K562 (cell line): ENCODE results near the gene ARHGAP10. TPM values are rescaled to one million over a fixed set of nuclear protein-coding genes. Genes with fewer than 3 reads are reported as not detected.

Experiments
- ATAC-seq: fragments of 200-7000 bp; cut with Tn5 transposase; 3 replicates; pipeline ENCODE4 v1.9.1; 2020; ENCODE audit warnings: moderate library complexity
- BruUV-seq: library from RNA; stranded (reverse); fragments of 400-500 nt; replicated peaks from 2 replicates; lab custom pipeline; 2021; lab: Mats Ljungman, UMichigan
- CTCF ChIA-PET: fragments of 300-600 bp; formaldehyde crosslinking; extraction: SDS; loops from one replicate; lab custom pipeline; 2021; ENCODE audit warnings: low intra/inter-chr PET ratio; lab: Yijun Ruan, JAX
- POLR2A ChIA-PET: fragments of 300-600, 350-650 bp; sonication (Branson Sonifier 250); formaldehyde crosslinking; extraction: SDS; loops from one replicate; lab custom pipeline; 2021; ENCODE audit warnings: antibody characterized with exemption, inconsistent platforms; lab: Yijun Ruan, JAX
- DNase-seq, 4 experiments: peaks; one replicate each; pipeline versions ENCODE4 v3.0.0 to v3.0.0-alpha.2; 2011 to 2018; ENCODE audit warnings: low spot score in 3 of 4, mixed read lengths in 3 of 4; ENCODE audit errors: extremely low read depth in 1 of 4
- FAIRE-seq: peaks from 2 replicates; lab custom pipeline; 2011; peaks lifted over from hg19 to GRCh38; lab: Jason Lieb, UNC
- H2AFZ ChIP-seq: 2 replicates; pipeline ENCODE4 v1.6.0; 2011; ENCODE audit warnings: low read depth, low read length, control low read depth, inconsistent platforms
- H3K27ac ChIP-seq: fragments of 200-600 bp; 3 replicates; pipeline ENCODE4 v1.8.0; 2011; ENCODE audit warnings: low read depth, mild to moderate bottlenecking, control low read depth, inconsistent platforms, low read length, moderate library complexity, mixed read lengths; ENCODE audit errors: extremely low read depth
- H3K27me3 ChIP-seq, 2 experiments: fragments of 300-600 bp in 1 of 2; 2 replicates in 1 of 2; 3 replicates in 1 of 2; pipeline versions ENCODE4 v1.6.0 to v1.8.0; 2011; ENCODE audit warnings: inconsistent platforms in 2 of 2, low read length in 2 of 2, mild to moderate bottlenecking in 1 of 2, mixed read lengths in 1 of 2, moderate library complexity in 1 of 2; ENCODE audit not compliant: control insufficient read depth in 2 of 2, insufficient read depth in 2 of 2
- H3K36me3 ChIP-seq: fragments of 300-600 bp; 3 replicates; pipeline ENCODE4 v1.8.0; 2011; ENCODE audit warnings: mild to moderate bottlenecking, low read length, inconsistent platforms; ENCODE audit not compliant: control insufficient read depth, insufficient read depth
- H3K4me1 ChIP-seq, 2 experiments: fragments of 200-600 bp in 1 of 2; replicated peaks in 1 of 2; 2 replicates in 1 of 2; 3 replicates in 1 of 2; pipeline versions ENCODE4 v1.5.1 to v1.8.0; 2011; ENCODE audit warnings: inconsistent platforms in 2 of 2, low read length in 2 of 2, mild to moderate bottlenecking in 1 of 2, mixed read lengths in 1 of 2, moderate library complexity in 1 of 2; ENCODE audit not compliant: control insufficient read depth in 2 of 2, insufficient read depth in 2 of 2
- H3K4me2 ChIP-seq: 2 replicates; pipeline ENCODE4 v1.6.1; 2011; ENCODE audit warnings: low read length, control low read depth, inconsistent platforms, mixed read lengths; ENCODE audit not compliant: insufficient read depth
- H3K4me3 ChIP-seq: fragments of 200-600 bp; sonication (generic), shearing (Covaris generic); 2 replicates; pipeline ENCODE4 v1.5.1; 2016; ENCODE audit warnings: control low read depth, inconsistent platforms
- H3K79me2 ChIP-seq: fragments of 200-600 bp; 3 replicates; pipeline ENCODE4 v1.8.0; 2011; ENCODE audit warnings: low read length, inconsistent platforms; ENCODE audit not compliant: control insufficient read depth, insufficient read depth
- H3K9ac ChIP-seq, 2 experiments: 2 replicates each; pipeline versions ENCODE4 v1.6.0 to v1.6.1; 2011; ENCODE audit warnings: low read depth in 2 of 2, low read length in 2 of 2, control low read depth in 1 of 2, inconsistent platforms in 1 of 2, mild to moderate bottlenecking in 1 of 2, mixed read lengths in 1 of 2; ENCODE audit not compliant: insufficient read depth in 1 of 2
- H3K9me1 ChIP-seq: one replicate; pipeline ENCODE4 v1.6.0; 2011; ENCODE audit warnings: inconsistent platforms, mild to moderate bottlenecking, low read length, moderate library complexity; ENCODE audit not compliant: control insufficient read depth, insufficient read depth
- H3K9me3 ChIP-seq: replicated peaks from 2 replicates; pipeline ENCODE4 v1.5.1; 2011; ENCODE audit warnings: low read depth, low read length, inconsistent platforms; ENCODE audit not compliant: control insufficient read depth, insufficient read depth
- H4K20me1 ChIP-seq: replicated peaks from 2 replicates; pipeline ENCODE4 v1.6.1; 2011; ENCODE audit warnings: low read length, inconsistent platforms, mixed read lengths; ENCODE audit not compliant: control insufficient read depth, insufficient read depth
- CTBP1 ChIP-seq: fragments of 450-650 bp; IDR thresholded peaks from 2 replicates; pipeline ENCODE4 v1.6.1; 2016; ENCODE audit warnings: borderline replicate concordance
- DPF2 ChIP-seq: fragments of 450-650 bp; IDR thresholded peaks from 2 replicates; pipeline ENCODE4 v1.6.1; 2016
- SPI1 ChIP-seq: IDR thresholded peaks from 2 replicates; pipeline ENCODE4 v1.6.1; 2011; ENCODE audit warnings: low read depth, low read length, control low read depth, borderline replicate concordance
- USF1 ChIP-seq: sonication (generic); formaldehyde crosslinking; IDR thresholded peaks from 2 replicates; pipeline ENCODE4 v1.9.0; 2022; ENCODE audit warnings: mild to moderate bottlenecking, missing genetic modification reagents
- ZNF318 ChIP-seq, 2 experiments: fragments of 450-650 bp; IDR thresholded peaks; 2 replicates each; pipeline ENCODE4 v1.6.1; 2016; ENCODE audit warnings: mild to moderate bottlenecking in 2 of 2, borderline replicate concordance in 1 of 2, low read depth in 1 of 2, moderate library complexity in 1 of 2
- WGBS: fragments of 100-300 bp; shearing (Covaris generic); methylation state at CpG from one replicate; pipeline ENCODE4 v1.1.6; 2016; ENCODE audit warnings: low coverage, mixed read lengths; ENCODE audit not compliant: insufficient coverage; ENCODE audit errors: missing lambda C conversion rate; 5-methylcytosine and 5-hydroxymethylcytosine counted together
- in situ Hi-C: fragments of 300-500 bp; cut with MboI; formaldehyde crosslinking; loops from 4 replicates; pipeline ENCODE4 v1.15.0; 2018; ENCODE audit warnings: inconsistent platforms, mixed read lengths
- intact Hi-C: fragments of 100-400 bp; cut with micrococcal nuclease; formaldehyde crosslinking; loops from 2 replicates; pipeline ENCODE4 v1.14.2; 2022
- polyA plus RNA-seq, 8 experiments: library from polyadenylated mRNA; depleted of rRNA in 4 of 8; stranded (reverse) in 5 of 8; unstranded in 3 of 8; fragments of >200 nt; fragmentation: Nextera tagmentation in 2 of 8; fragmentation: Illumina TruSeq in 1 of 8; extraction: Ambion mirVana in 2 of 8; extraction: Trizol in 1 of 8; gene quantifications; 2 replicates each; pipeline versions ENCODE4 v1.2.1 to v1.2.3, GENCODE V29; 2011 to 2014; ENCODE audit warnings: inconsistent platforms in 1 of 8, missing spikeins in 1 of 8
- total RNA-seq, 7 experiments: library from RNA; depleted of rRNA in 6 of 7; stranded (reverse); fragments of >200 nt in 6 of 7; fragmentation: Illumina TruSeq in 2 of 7; extraction: Trizol in 2 of 7; gene quantifications; 2 replicates each; pipeline versions ENCODE4 v1.2.1 to v1.2.3, GENCODE V29; 2011 to 2021; ENCODE audit warnings: low replicate concordance in 1 of 7

ARHGAP10 gene
- total and polyA plus RNA-seq, 9 of the 15 experiments (the other 6 are each of a cell fraction or from before 2014, with no cell fraction given), result 0.03 to 0.22 (median 0.06) TPM; not detected in 3

- no peak for DNase-seq
- FAIRE-seq, result no peak
- Histone ChIP-seq H3K27me3 (0 out of 5 replicates have a peak, but pooled peaks cover 0 to 6% of the 10 kb centered on the region in 2 experiments), H3K9me3 (no peaks in the 10 kb centered on the region), H3K27ac (no peak overlapping the region), H3K4me2 (no peak overlapping the region), H3K36me3 (no peaks in the 10 kb centered on the region), H3K4me3 (no peak overlapping the region), H3K4me1 (no peaks in the 10 kb centered on the region), H3K9me1 (no peaks in the 10 kb centered on the region), H4K20me1 (no peaks in the 10 kb centered on the region), H3K9ac (no peak overlapping the region), H3K79me2 (no peaks in the 10 kb centered on the region), H2AFZ (no peak overlapping the region)
- TF ChIP-seq CTBP1 (no peak), SPI1 (no peak)
- POLR2A ChIA-PET, result interaction anchor here (0.6 kb wide), 1 partner anchor 47 kb away, joined by 3 read pairs; no protein-coding TSS in a partner anchor
- ATAC-seq, result no peak
- in situ Hi-C loops, result no loop called here
- CTCF ChIA-PET, result no interaction called here
- intact Hi-C loops, result no loop called here
- no TSS peak for BruUV-seq
- WGBS, result 0% methylated on average over 5 of the region's 5 CpGs
These were observed 345.1 kb downstream of the ARHGAP10 start for GRCh38 chr4:148076964-148077363.

GRCh38 chr4:148077581-148077980 lies 345.7 kb downstream of the ARHGAP10 start:
- Histone ChIP-seq H3K9me3 (no peaks in the 10 kb centered on the region), H4K20me1 (no peaks in the 10 kb centered on the region), H3K4me2 (no peak overlapping the region), H3K79me2 (no peaks in the 10 kb centered on the region), H3K4me1 (no peaks in the 10 kb centered on the region), H3K9ac (no peak overlapping the region), H3K4me3 (no peak overlapping the region), H3K27me3 (0 out of 5 replicates have a peak, but pooled peaks cover 0 to 6% of the 10 kb centered on the region in 2 experiments), H3K9me1 (no peaks in the 10 kb centered on the region), H2AFZ (no peak overlapping the region), H3K36me3 (no peaks in the 10 kb centered on the region), H3K27ac (no peak overlapping the region)
- POLR2A ChIA-PET, result interaction anchor here (0.6 kb wide), 1 partner anchor 47 kb away, joined by 3 read pairs; no protein-coding TSS in a partner anchor
- ATAC-seq (no peak), DNase-seq (no peak), FAIRE-seq (no peak)
- BruUV-seq, result no TSS peak
- WGBS, result 0% methylated on average over 1 of the region's 1 CpG
- CTCF ChIA-PET, result no interaction called here
- in situ Hi-C loops, result no loop called here
- intact Hi-C loops, result no loop called here
- TF ChIP-seq ZNF318 (IDR thresholded peaks at IDR 0.05; ENCODE audit: borderline replicate concordance in 1 of 2, low read depth in 1 of 2) (no peak), DPF2 (no peak), USF1 (CRISPR knock-in tag) (no peak)
